ENCODE results near the gene DNAAF5. TPM values are rescaled to one million over a fixed set of nuclear protein-coding genes. Genes with fewer than 3 reads are reported as not detected.

DNAAF5 gene
- total RNA-seq, 4 donors from 2014 or later = 5.6 to 34.3 (median 13.3) TPM

DNA sequence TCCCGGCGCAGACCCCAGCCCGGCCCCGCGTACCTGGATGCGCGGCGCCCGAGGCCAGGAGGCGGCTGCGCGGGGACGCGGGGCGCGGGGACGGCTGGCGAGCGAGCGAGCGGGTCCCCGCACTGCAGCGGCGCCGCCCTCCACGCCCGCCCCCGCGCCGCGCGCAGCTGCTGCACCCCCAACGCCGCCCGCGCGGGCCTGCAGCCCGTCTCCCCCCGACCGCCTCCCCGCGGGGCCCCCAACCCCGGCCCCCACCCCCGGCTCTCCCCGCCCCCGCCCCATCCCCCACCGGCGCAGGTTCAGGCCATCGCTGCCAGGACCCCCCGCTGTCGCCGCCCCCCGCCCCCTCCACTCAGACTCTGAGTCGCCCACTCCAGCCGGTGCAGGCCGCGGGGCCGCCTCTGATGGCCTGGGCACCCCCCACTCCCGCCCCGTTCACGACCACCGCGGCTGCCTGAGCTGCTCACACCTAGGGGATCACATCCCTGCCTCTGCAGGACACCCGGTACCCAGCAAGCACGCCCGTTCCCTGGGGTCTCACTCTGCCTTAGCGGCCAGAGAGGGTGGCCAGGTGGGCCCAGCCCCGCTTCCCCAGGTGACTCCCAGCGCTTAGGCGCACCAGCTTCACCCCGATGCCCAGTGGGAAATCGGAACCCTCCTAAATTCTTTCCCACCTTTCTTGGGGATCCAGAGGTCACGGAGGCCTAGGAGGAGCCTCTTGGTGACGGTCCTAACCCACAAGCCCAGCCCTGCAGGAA, 13.9 kb upstream of the DNAAF5 start:
- DNase-seq = no peak
- peak overlapping the region; percentile 74 to 76 for H3K27ac ChIP-seq
- no peaks in the 10 kb centered on the region for H3K4me1 ChIP-seq
- no peaks in the 10 kb centered on the region for H3K36me3 ChIP-seq
- TF ChIP-seq, protein P1, sequence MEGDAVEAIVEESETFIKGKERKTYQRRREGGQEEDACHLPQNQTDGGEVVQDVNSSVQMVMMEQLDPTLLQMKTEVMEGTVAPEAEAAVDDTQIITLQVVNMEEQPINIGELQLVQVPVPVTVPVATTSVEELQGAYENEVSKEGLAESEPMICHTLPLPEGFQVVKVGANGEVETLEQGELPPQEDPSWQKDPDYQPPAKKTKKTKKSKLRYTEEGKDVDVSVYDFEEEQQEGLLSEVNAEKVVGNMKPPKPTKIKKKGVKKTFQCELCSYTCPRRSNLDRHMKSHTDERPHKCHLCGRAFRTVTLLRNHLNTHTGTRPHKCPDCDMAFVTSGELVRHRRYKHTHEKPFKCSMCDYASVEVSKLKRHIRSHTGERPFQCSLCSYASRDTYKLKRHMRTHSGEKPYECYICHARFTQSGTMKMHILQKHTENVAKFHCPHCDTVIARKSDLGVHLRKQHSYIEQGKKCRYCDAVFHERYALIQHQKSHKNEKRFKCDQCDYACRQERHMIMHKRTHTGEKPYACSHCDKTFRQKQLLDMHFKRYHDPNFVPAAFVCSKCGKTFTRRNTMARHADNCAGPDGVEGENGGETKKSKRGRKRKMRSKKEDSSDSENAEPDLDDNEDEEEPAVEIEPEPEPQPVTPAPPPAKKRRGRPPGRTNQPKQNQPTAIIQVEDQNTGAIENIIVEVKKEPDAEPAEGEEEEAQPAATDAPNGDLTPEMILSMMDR (IDR thresholded peaks at IDR 0.05) = no peak
- peak in 1 of 2 donors; percentile 13 for TF ChIP-seq POLR2A (IDR thresholded peaks at IDR 0.05)
- no peaks in the 10 kb centered on the region for H3K27me3 ChIP-seq
- intact Hi-C loops (cut with DNase I; ENCODE audit: low total_unique reads) = no loop called here
- peak overlapping the region; percentile 78 to 82 for H3K4me3 ChIP-seq
- no peaks in the 10 kb centered on the region for H3K9me3 ChIP-seq

DNA sequence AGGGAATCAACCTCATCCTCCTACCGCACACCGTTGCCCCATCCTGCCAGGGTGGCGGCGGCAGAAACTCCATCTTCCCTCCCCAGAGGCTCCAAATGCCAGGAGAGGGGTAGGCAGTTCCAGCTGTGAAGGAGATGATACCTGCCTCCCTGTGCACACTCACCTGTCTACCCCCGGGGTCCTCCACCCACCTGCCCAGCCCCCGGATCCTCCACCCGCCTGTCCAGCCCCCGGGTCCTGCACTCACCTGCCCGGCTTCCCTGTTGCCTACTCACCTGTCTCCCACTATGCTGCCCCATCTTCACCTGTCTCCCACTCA, 13.4 kb upstream of the DNAAF5 start:
- Histone ChIP-seq H3K4me3 (no peak overlapping the region), H3K27me3 (no peaks in the 10 kb centered on the region), H3K36me3 (no peaks in the 10 kb centered on the region), H3K27ac (peak overlapping the region in 1 of 2 donors; percentile 44), H3K4me1 (no peaks in the 10 kb centered on the region), H3K9me3 (no peaks in the 10 kb centered on the region)
- TF ChIP-seq POLR2A (IDR thresholded peaks at IDR 0.05) = no peak
- TF ChIP-seq, protein P1 (IDR thresholded peaks at IDR 0.05) = no peak
- DNase-seq = no peak
- intact Hi-C loops (cut with DNase I; ENCODE audit: low total_unique reads) = no loop called here

GRCh38 chr7:713488-714230, 12.8 kb upstream of the DNAAF5 start:
- DNase-seq = no peak
- no peak for TF ChIP-seq POLR2A (IDR thresholded peaks at IDR 0.05)
- TF ChIP-seq, protein P1 (IDR thresholded peaks at IDR 0.05) = no peak

GRCh38 chr7:714251-714671, 12.2 kb upstream of the DNAAF5 start:
- DNase-seq = no peak

More at GRCh38 chr7:713488-714230, 12.8 kb upstream of the DNAAF5 start:
- Histone ChIP-seq H3K4me3 (no peak overlapping the region), H3K36me3 (no peaks in the 10 kb centered on the region), H3K27me3 (no peaks in the 10 kb centered on the region), H3K4me1 (no peaks in the 10 kb centered on the region), H3K9me3 (no peaks in the 10 kb centered on the region), H3K27ac (no peak overlapping the region)
- intact Hi-C loops (cut with DNase I; ENCODE audit: low total_unique reads) = no loop called here

More at GRCh38 chr7:714251-714671, 12.2 kb upstream of the DNAAF5 start:
- H3K9me3 ChIP-seq = no peaks in the 10 kb centered on the region
- H3K4me3 ChIP-seq = no peak overlapping the region
- no peaks in the 10 kb centered on the region for H3K27me3 ChIP-seq
- H3K27ac ChIP-seq = no peak overlapping the region
- TF ChIP-seq POLR2A (IDR thresholded peaks at IDR 0.05) = no peak
- TF ChIP-seq, protein P1 (IDR thresholded peaks at IDR 0.05) = no peak
- no peaks in the 10 kb centered on the region for H3K36me3 ChIP-seq
- intact Hi-C loops (cut with DNase I; ENCODE audit: low total_unique reads) = no loop called here
- no peaks in the 10 kb centered on the region for H3K4me1 ChIP-seq

Data from uterus (tissue), 4 donors.